ENCODE results near the gene DNM2.

GRCh38 chr19:10751109-10751953, 33.5 kb downstream of the DNM2 start:
- no peak for TF ChIP-seq YY1 (IDR thresholded peaks at IDR 0.05; ENCODE audit: insufficient read depth, insufficient read length)
- no peak for TF ChIP-seq ZNF274 (IDR thresholded peaks at IDR 0.05; ENCODE audit: low read depth, low read length)
- TF ChIP-seq SUZ12 (IDR thresholded peaks at IDR 0.05; ENCODE audit: extremely low read depth, insufficient read depth, insufficient read length) = no peak
